GM23338 (cell line): ENCODE results near the gene HHATL. TPM values are rescaled to one million over a fixed set of nuclear protein-coding genes. Genes with fewer than 3 reads are reported as not detected.

Experiments
- ATAC-seq: fragments of 200-7000 bp; cut with Tn5 transposase; 3 replicates; pipeline ENCODE4 v1.9.1; 2020
- DNase-seq: peaks from one replicate; pipeline ENCODE4 v3.0.0-alpha.2; 2015; ENCODE audit warnings: low spot score
- H2AFZ ChIP-seq: fragments of 200-600 bp; sonication (generic); 2 replicates; pipeline ENCODE4 v1.8.0; 2016; ENCODE audit warnings: antibody characterized with exemption, mild to moderate bottlenecking, moderate library complexity
- H3F3A ChIP-seq: fragments of 200-600 bp; sonication (generic); replicated peaks from 2 replicates; pipeline ENCODE4 v1.8.0; 2017; ENCODE audit warnings: antibody characterized with exemption, mixed run types, low read depth
- H3K27ac ChIP-seq: fragments of 200-600 bp; sonication (generic); 2 replicates; pipeline ENCODE4 v1.6.1; 2016; ENCODE audit warnings: low read depth
- H3K27me3 ChIP-seq: fragments of 200-600 bp; sonication (generic); 2 replicates; pipeline ENCODE4 v1.8.0; 2016; ENCODE audit warnings: mild to moderate bottlenecking, mixed run types, moderate library complexity; ENCODE audit not compliant: insufficient read depth
- H3K36me3 ChIP-seq: fragments of 200-600 bp; sonication (generic); 2 replicates; pipeline ENCODE4 v1.8.0; 2016; ENCODE audit warnings: mild to moderate bottlenecking; ENCODE audit not compliant: insufficient read depth
- H3K4me1 ChIP-seq: fragments of 200-600 bp; sonication (generic); 2 replicates; pipeline ENCODE4 v1.8.0; 2016; ENCODE audit warnings: mild to moderate bottlenecking, moderate library complexity; ENCODE audit not compliant: insufficient read depth
- H3K4me2 ChIP-seq: fragments of 200-600 bp; sonication (generic); 2 replicates; pipeline ENCODE4 v1.7.1; 2017; ENCODE audit warnings: mixed run types
- H3K4me3 ChIP-seq: fragments of 200-600 bp; sonication (generic); 2 replicates; pipeline ENCODE4 v1.6.1; 2016; ENCODE audit warnings: mixed run types
- H3K79me2 ChIP-seq: fragments of 200-600 bp; sonication (generic); replicated peaks from 2 replicates; pipeline ENCODE4 v1.8.0; 2017; ENCODE audit warnings: mild to moderate bottlenecking; ENCODE audit not compliant: insufficient read depth
- H3K9me2 ChIP-seq: fragments of 200-600 bp; sonication (generic); 2 replicates; pipeline ENCODE4 v1.8.0; 2017; ENCODE audit not compliant: insufficient read depth
- H4K20me1 ChIP-seq: fragments of 200-600 bp; sonication (generic); replicated peaks from 2 replicates; pipeline ENCODE4 v1.8.0; 2017; ENCODE audit warnings: mild to moderate bottlenecking; ENCODE audit not compliant: insufficient read depth
- H3K27ac Mint-ChIP-seq: 2 replicates; pipeline ENCODE4 v1.8.0; 2020; ENCODE audit warnings: inconsistent platforms, mild to moderate bottlenecking, moderate library complexity, mixed read lengths
- H3K27me3 Mint-ChIP-seq: 3 replicates; pipeline ENCODE4 v1.8.0; 2022; ENCODE audit warnings: low read depth, mild to moderate bottlenecking, moderate library complexity, mixed read lengths, inconsistent platforms; ENCODE audit not compliant: insufficient read depth, poor library complexity
- H3K36me3 Mint-ChIP-seq: 3 replicates; pipeline ENCODE4 v1.8.0; 2021; ENCODE audit warnings: low read depth, mild to moderate bottlenecking, inconsistent platforms, moderate library complexity, mixed read lengths
- H3K4me1 Mint-ChIP-seq: 3 replicates; pipeline ENCODE4 v1.8.0; 2020; ENCODE audit warnings: mild to moderate bottlenecking, inconsistent platforms, mixed read lengths
- H3K4me3 Mint-ChIP-seq: 3 replicates; pipeline ENCODE4 v1.8.0; 2021; ENCODE audit warnings: moderate library complexity, mild to moderate bottlenecking, inconsistent platforms, mixed read lengths
- H3K9me3 Mint-ChIP-seq: 3 replicates; pipeline ENCODE4 v1.8.0; 2020; ENCODE audit warnings: moderate library complexity, mild to moderate bottlenecking, inconsistent platforms, mixed read lengths
- CREB1 ChIP-seq: fragments of 250-450 bp; sonication (Bioruptor Pico); IDR thresholded peaks from 2 replicates; pipeline ENCODE4 v1.5.0; 2020; ENCODE audit warnings: low read depth, mild to moderate bottlenecking, moderate library complexity
- EZH2phosphoT487 ChIP-seq: fragments of 200-600 bp; sonication (generic); IDR thresholded peaks from one replicate; pipeline ENCODE4 v1.8.1; 2018; ENCODE audit warnings: antibody characterized with exemption; ENCODE audit not compliant: unreplicated experiment
- NANOG ChIP-seq: IDR thresholded peaks from 2 replicates; pipeline ENCODE4 v1.6.1; 2016; ENCODE audit warnings: antibody characterized with exemption, borderline replicate concordance
- POLR2AphosphoS5 ChIP-seq: IDR thresholded peaks from 2 replicates; pipeline ENCODE4 v1.6.1; 2016; ENCODE audit warnings: antibody characterized with exemption, low read depth
- REST ChIP-seq: IDR thresholded peaks from one replicate; pipeline ENCODE4 v1.6.1; 2018; ENCODE audit warnings: antibody characterized with exemption; ENCODE audit not compliant: unreplicated experiment
- ZNF331 ChIP-seq: fragments of 250-450 bp; sonication (Bioruptor Pico); IDR thresholded peaks from 2 replicates; pipeline ENCODE4 v1.5.0; 2020; ENCODE audit warnings: low read depth, mild to moderate bottlenecking, moderate library complexity
- ZNF462 ChIP-seq: fragments of 250-450 bp; sonication (Bioruptor Pico); IDR thresholded peaks from 2 replicates; pipeline ENCODE4 v1.5.0; 2020; ENCODE audit warnings: mild to moderate bottlenecking, moderate library complexity
- polyA plus RNA-seq: library from polyadenylated mRNA; unstranded; fragments of >200 nt; fragmentation: Nextera tagmentation; extraction: Ambion mirVana; gene quantifications from 2 replicates; pipeline ENCODE4 v1.2.1, GENCODE V29; 2016
- total RNA-seq: library from RNA; depleted of rRNA; stranded (reverse); fragments of >200 nt; shearing (Covaris generic); gene quantifications from 2 replicates; pipeline ENCODE4 v1.2.3, GENCODE V29; 2014
- TF ChIP-seq, protein P1 (sequence below): IDR thresholded peaks from 2 replicates; pipeline ENCODE4 v1.6.1; 2016; ENCODE audit warnings: antibody characterized with exemption

Gene HHATL
- total and polyA plus RNA-seq, 2 experiments from 2014 or later: not detected

DNA sequence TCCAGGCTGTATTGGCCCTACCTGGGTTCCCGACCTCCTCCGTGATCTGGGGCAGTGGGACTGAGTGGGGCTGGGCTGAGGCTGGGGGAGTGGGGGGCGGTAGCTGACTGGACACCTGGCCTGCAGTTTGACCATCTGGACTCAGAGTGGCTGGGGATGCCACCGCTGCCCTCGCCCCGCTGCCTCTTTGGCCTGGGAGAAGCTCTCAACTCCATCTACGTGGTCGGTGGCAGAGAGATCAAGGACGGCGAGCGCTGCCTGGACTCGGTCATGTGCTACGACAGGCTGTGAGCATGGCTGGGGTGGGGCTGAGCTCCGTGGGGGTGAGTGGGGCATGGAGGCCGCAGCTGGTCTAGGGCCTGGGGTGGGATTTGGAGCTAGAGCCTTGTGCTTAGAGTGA lies 14.6 kb downstream of the HHATL start:
- TF ChIP-seq EZH2phosphoT487: no peak
- TF ChIP-seq CREB1: no peak
- no peak for TF ChIP-seq ZNF462 (CRISPR knock-in tag)
- no peak for TF ChIP-seq ZNF331 (CRISPR knock-in tag)
- TF ChIP-seq NANOG: no peak
- TF ChIP-seq, protein P1, sequence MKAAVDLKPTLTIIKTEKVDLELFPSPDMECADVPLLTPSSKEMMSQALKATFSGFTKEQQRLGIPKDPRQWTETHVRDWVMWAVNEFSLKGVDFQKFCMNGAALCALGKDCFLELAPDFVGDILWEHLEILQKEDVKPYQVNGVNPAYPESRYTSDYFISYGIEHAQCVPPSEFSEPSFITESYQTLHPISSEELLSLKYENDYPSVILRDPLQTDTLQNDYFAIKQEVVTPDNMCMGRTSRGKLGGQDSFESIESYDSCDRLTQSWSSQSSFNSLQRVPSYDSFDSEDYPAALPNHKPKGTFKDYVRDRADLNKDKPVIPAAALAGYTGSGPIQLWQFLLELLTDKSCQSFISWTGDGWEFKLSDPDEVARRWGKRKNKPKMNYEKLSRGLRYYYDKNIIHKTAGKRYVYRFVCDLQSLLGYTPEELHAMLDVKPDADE: no peak
- no peak for TF ChIP-seq POLR2AphosphoS5
- TF ChIP-seq REST: no peak
- Mint-ChIP-seq H3K36me3 (no peaks in the 10 kb centered on the region), H3K4me1 (peaks cover 19% of the 10 kb centered on the region), H3K27ac (no peak overlapping the region), H3K9me3 (no peaks in the 10 kb centered on the region), H3K27me3 (peaks cover 17% of the 10 kb centered on the region), H3K4me3 (no peak overlapping the region)
- Histone ChIP-seq H2AFZ (no peak overlapping the region), H3K27me3 (no peaks in the 10 kb centered on the region), H3K9me2 (no peaks in the 10 kb centered on the region), H3K27ac (no peak overlapping the region), H3K36me3 (no peaks in the 10 kb centered on the region), H4K20me1 (no peaks in the 10 kb centered on the region), H3K79me2 (no peaks in the 10 kb centered on the region), H3K4me2 (no peak overlapping the region), H3K4me3 (no peak overlapping the region), H3F3A (no peaks in the 10 kb centered on the region), H3K4me1 (no peaks in the 10 kb centered on the region)
- no peak for DNase-seq
- ATAC-seq: no peak
